Measurements from ENCODE around the gene CYB561D1.

GRCh38 chr1:109538827-109539555, 45.1 kb downstream of the CYB561D1 start:
- TF ChIP-seq CTCF (IDR thresholded peaks at IDR 0.05; ENCODE audit: low read length): no peak
- no peak for TF ChIP-seq EZH2 (IDR thresholded peaks at IDR 0.05; ENCODE audit: borderline replicate concordance, low read length)
